Stimulated activated naive CD8-positive, alpha-beta T cell treated with anti-CD3 and anti-CD28 coated beads, Interleukin-15, Interleukin-2, amounts not matched to agents 100 ng/mL and 50 ng/mL, for 24 hours (primary cell): ENCODE data around the gene MRPS7.

Source experiments
- H3K27ac Mint-ChIP-seq: one replicate; pipeline ENCODE4 v1.8.0; 2021; ENCODE audit warnings: mild to moderate bottlenecking, mixed read lengths
- H3K27me3 Mint-ChIP-seq: one replicate; pipeline ENCODE4 v1.8.0; 2021; ENCODE audit warnings: mixed read lengths
- H3K36me3 Mint-ChIP-seq: one replicate; pipeline ENCODE4 v1.8.0; 2021; ENCODE audit warnings: low read depth, mixed read lengths
- H3K4me1 Mint-ChIP-seq: one replicate; pipeline ENCODE4 v1.8.0; 2021; ENCODE audit warnings: low read depth, mixed read lengths
- H3K4me3 Mint-ChIP-seq: one replicate; pipeline ENCODE4 v1.8.0; 2021; ENCODE audit warnings: mild to moderate bottlenecking, mixed read lengths
- H3K9me3 Mint-ChIP-seq: one replicate; pipeline ENCODE4 v1.8.0; 2021; ENCODE audit warnings: mixed read lengths

Gene MRPS7

DNA sequence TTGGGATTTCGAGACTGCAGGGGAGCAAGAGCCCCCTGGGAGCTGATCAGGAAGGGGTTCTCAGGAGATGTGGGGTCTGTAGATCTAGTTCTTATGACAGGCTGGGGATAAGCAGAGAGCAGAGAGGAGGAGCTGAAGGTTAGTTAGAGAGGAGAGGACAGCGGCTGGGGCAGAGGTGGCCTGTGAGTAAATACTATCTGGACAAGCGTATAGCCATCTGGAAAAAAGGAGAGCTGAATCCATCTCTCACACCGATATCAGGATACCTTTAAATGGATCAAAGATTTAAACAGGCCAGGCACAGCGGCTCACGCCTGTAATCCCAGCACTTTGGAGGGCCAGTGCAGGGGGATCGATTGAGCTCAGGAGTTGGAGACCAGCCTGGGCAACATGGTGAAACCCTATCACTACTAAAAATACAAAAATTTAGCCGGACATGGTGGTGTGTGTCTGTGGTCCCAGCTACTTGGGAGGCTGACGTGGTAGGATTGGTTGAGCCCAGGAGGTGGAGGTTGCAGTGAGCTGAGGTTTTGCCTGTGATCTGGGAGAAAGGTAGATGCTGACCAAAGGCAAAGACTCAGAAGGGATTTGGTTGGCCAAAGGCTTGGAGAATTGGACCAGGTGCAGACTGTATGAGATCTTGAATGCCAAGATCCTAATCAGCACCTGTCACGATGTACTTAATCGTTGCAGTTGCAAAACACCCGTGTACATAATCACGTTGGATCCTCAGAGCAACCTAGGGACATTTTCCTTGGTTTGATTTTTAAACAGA is 46.5 kb downstream of the MRPS7 start:
- Mint-ChIP-seq H3K27me3 (no peaks in the 10 kb centered on the region), H3K4me3 (no peak overlapping the region), H3K9me3 (no peaks in the 10 kb centered on the region), H3K36me3 (no peaks in the 10 kb centered on the region), H3K27ac (no peak overlapping the region), H3K4me1 (peaks cover 11% of the 10 kb centered on the region)

DNA sequence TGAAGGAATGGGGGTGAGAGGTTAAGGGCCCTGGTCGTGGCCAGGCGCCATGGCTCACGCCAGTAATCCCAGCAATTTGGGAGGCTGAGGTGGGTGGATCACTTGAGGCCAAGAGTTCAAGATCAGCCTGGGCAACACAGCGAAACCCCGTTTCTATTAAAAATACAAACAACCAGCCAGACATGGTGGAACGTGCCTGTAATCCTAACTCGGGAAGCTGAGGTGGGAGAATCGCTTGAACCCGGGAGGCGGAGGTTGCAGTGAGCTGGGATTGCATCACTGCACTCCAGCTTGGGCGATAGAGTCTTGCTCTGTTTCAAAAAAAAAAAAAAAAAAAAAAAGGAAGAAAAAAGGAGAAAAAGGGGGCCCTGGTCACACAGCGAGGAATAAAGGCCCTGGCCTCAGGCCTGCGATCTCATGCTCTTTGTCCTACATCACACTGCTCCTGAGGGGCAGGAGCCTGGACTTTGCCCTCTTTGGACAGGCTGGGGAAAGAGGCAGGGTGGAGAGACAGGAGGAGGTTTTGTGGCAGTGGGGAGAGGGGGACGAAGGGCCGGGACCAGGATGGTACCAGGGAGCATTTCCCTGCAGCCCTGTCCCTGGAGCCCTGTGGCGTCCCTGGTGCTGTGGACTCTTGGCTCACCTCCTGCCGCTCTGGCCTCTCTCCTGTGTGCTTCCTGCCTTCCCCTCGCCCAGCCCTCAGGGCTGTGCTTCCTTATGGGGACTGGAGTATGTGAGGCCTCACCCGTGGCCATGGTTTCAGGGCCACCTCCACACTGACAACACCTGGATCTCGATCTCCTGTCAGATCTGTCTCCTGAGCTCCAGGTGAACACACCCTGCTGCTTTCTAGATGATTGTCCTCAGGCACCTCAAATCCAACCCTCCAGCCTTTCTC is 47.3 kb downstream of the MRPS7 start:
- Mint-ChIP-seq H3K4me3 (no peak overlapping the region), H3K9me3 (no peaks in the 10 kb centered on the region), H3K27me3 (no peaks in the 10 kb centered on the region), H3K4me1 (peaks cover 18% of the 10 kb centered on the region), H3K27ac (no peak overlapping the region), H3K36me3 (no peaks in the 10 kb centered on the region)

DNA sequence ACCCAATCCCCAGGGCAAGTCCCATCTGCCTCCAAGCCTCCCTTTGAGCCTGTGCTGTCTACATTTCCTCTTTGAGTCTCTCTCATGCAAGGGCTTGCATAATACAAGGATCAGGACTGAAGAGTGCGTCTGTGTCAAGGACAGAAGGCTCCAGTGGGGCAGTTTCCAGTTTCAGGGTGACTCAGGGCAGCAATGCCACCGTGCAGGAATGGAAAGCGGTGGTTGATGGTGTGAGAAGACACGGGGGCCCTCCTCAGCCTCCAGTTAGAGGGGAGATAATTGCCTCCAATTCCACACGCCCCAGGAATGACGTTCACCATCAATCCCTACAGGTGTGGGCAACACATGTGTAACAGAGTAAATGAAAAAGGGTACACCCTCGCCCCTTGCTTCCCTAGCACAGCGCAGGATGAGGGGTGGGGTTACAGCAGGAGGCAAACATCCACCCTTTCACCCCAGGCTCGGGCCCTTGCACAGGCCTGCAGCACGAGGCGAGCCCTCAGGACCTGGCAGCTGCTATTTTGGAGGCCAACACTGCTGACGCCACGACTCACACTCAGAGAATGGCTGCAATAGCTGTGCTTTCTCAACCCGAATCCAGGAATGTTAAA is 52.4 kb downstream of the MRPS7 start:
- Mint-ChIP-seq H3K4me1 (peaks cover 49% of the 10 kb centered on the region), H3K36me3 (peaks cover 14% of the 10 kb centered on the region), H3K4me3 (peak overlapping the region; percentile 20), H3K27me3 (no peaks in the 10 kb centered on the region), H3K27ac (peak overlapping the region; percentile 79), H3K9me3 (no peaks in the 10 kb centered on the region)

DNA sequence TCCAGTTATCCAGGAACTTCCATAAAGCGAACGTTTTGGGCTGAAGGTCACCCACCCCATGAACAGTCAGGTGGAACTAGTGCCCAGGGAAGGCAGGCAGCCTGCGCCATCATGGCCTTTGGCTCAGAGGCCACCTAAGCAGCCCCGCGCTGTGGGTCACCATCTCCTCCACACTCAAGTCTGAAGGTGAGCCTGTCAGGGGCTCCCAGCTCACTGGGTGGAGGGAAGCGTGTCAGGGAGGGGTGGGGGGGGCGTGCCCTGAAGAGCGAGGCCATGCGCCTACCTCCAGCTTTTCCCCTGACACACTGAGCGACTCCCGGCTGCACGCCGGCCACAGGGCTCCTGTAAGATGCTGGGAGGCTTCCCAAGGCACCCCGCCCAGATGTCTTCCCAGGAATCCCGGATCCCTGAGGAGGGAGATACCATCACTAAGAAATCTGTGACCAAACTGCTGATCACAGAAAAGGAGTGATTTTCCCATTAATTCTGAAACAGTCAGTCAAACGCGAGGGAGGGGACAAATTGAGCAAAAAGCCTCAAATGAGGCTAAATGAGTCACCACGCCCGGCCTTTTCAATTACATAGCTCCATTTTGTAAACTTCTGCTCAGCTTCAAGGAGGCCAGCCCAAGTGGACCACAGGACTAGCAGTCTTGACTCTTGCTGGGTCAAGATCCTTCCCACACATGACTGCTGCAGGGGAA is 54.0 kb downstream of the MRPS7 start:
- H3K4me3 Mint-ChIP-seq, result peak overlapping the region; percentile 20
- H3K4me1 Mint-ChIP-seq, result peaks cover 49% of the 10 kb centered on the region
- H3K36me3 Mint-ChIP-seq, result peaks cover 25% of the 10 kb centered on the region
- no peaks in the 10 kb centered on the region for H3K9me3 Mint-ChIP-seq
- peak overlapping the region; percentile 88 for H3K27ac Mint-ChIP-seq
- H3K27me3 Mint-ChIP-seq, result no peaks in the 10 kb centered on the region
